Endothelial cell of umbilical vein (primary cell): ENCODE results near the gene AXIN2. TPM values are rescaled to one million over a fixed set of nuclear protein-coding genes. Genes with fewer than 3 reads are reported as not detected.

Experiments used
- BruUV-seq: library from RNA; stranded (reverse); fragments of 400-500 nt; replicated peaks from 2 replicates; lab custom pipeline; 2021; lab: Mats Ljungman, UMichigan
- CTCF ChIA-PET: fragments of 300-600, 350-600 bp; sonication (Branson Sonifier 250); formaldehyde crosslinking; loops from one replicate; lab custom pipeline; 2021; ENCODE audit warnings: antibody characterized with exemption, inconsistent platforms; lab: Charles Lee
- POLR2A ChIA-PET: fragments of 300-600, 350-600 bp; sonication (Branson Sonifier 250); formaldehyde crosslinking; loops from one replicate; lab custom pipeline; 2021; ENCODE audit warnings: antibody characterized with exemption, inconsistent platforms; lab: Charles Lee
- DNase-seq: peaks from one replicate; pipeline ENCODE4 v3.0.0-alpha.2; 2011; ENCODE audit warnings: low read depth, low spot score
- FAIRE-seq: peaks from 2 replicates; lab custom pipeline; 2011; peaks lifted over from hg19 to GRCh38; lab: Jason Lieb, UNC
- H2AFZ ChIP-seq: 2 replicates; pipeline ENCODE4 v1.6.0; 2012; ENCODE audit warnings: low read depth, low read length, control low read depth, inconsistent platforms
- H3K27ac ChIP-seq: 2 replicates; pipeline ENCODE4 v1.5.1; 2011; ENCODE audit warnings: low read depth, mild to moderate bottlenecking, control low read depth, low read length, moderate library complexity; ENCODE audit not compliant: insufficient read depth
- H3K27me3 ChIP-seq, 2 experiments: 2 replicates each; pipeline versions ENCODE4 v1.6.0 to v1.6.1; 2011; ENCODE audit warnings: low read length in 2 of 2, mixed read lengths in 1 of 2; ENCODE audit not compliant: control insufficient read depth in 2 of 2, insufficient read depth in 2 of 2
- H3K36me3 ChIP-seq, 2 experiments: 2 replicates in 1 of 2; 3 replicates in 1 of 2; pipeline ENCODE4 v1.5.1; 2011; ENCODE audit warnings: low read length in 2 of 2, mild to moderate bottlenecking in 1 of 2, moderate library complexity in 1 of 2; ENCODE audit not compliant: control insufficient read depth in 2 of 2, insufficient read depth in 2 of 2; ENCODE audit errors: extremely low read depth in 1 of 2
- H3K4me1 ChIP-seq: 3 replicates; pipeline ENCODE4 v1.5.1; 2011; ENCODE audit warnings: mild to moderate bottlenecking, low read length; ENCODE audit not compliant: control insufficient read depth, insufficient read depth; ENCODE audit errors: extremely low read depth
- H3K4me2 ChIP-seq: 2 replicates; pipeline ENCODE4 v1.6.1; 2011; ENCODE audit warnings: low read length, control low read depth, mixed read lengths; ENCODE audit not compliant: insufficient read depth
- H3K4me3 ChIP-seq, 3 experiments: fragments of 200-600 bp in 1 of 3; sonication (generic), shearing (Covaris generic) in 1 of 3; replicated peaks in 1 of 3; 2 replicates each; pipeline ENCODE4 v1.5.1; 2011 to 2016; ENCODE audit warnings: control low read depth in 3 of 3, low read length in 3 of 3, mild to moderate bottlenecking in 2 of 3, inconsistent platforms in 1 of 3, low read depth in 1 of 3, moderate library complexity in 1 of 3; ENCODE audit not compliant: insufficient read depth in 1 of 3
- H3K79me2 ChIP-seq: 2 replicates; pipeline ENCODE4 v1.6.0; 2012; ENCODE audit warnings: low read length, inconsistent platforms; ENCODE audit not compliant: control insufficient read depth, insufficient read depth
- H3K9ac ChIP-seq: replicated peaks from 2 replicates; pipeline ENCODE3; 2011; ENCODE audit warnings: low read length, control low read depth; ENCODE audit not compliant: insufficient read depth; ENCODE audit errors: extremely low read depth
- H3K9me1 ChIP-seq: replicated peaks from 3 replicates; pipeline ENCODE4 v1.6.0; 2011; ENCODE audit warnings: mild to moderate bottlenecking, low read length; ENCODE audit not compliant: control insufficient read depth, insufficient read depth; ENCODE audit errors: extremely low read depth
- H3K9me3 ChIP-seq: replicated peaks from 2 replicates; pipeline ENCODE4 v1.5.1; 2012; ENCODE audit warnings: low read length, inconsistent platforms; ENCODE audit not compliant: control insufficient read depth, insufficient read depth
- H4K20me1 ChIP-seq: replicated peaks from 2 replicates; pipeline ENCODE3; 2011; ENCODE audit warnings: mild to moderate bottlenecking, low read length; ENCODE audit not compliant: control insufficient read depth, insufficient read depth; ENCODE audit errors: extremely low read depth
- CTCF ChIP-seq, 2 donors: IDR thresholded peaks; 1 replicate in 1 of 2; 2 replicates in 1 of 2; pipeline ENCODE4 v1.5.1; 2011; ENCODE audit warnings: low read length in 2 of 2, mild to moderate bottlenecking in 2 of 2, moderate library complexity in 2 of 2, control low read depth in 1 of 2, inconsistent platforms in 1 of 2, low read depth in 1 of 2; ENCODE audit not compliant: insufficient read depth in 1 of 2; ENCODE audit errors: extremely low read depth in 1 of 2
- EZH2 ChIP-seq: IDR thresholded peaks from 2 replicates; pipeline ENCODE4 v1.6.1; 2012; ENCODE audit warnings: borderline replicate concordance, low read depth, mild to moderate bottlenecking, moderate library complexity, low read length, inconsistent platforms; ENCODE audit not compliant: severe bottlenecking
- FOS ChIP-seq: IDR thresholded peaks from 2 replicates; pipeline ENCODE4 v1.6.1; 2011; ENCODE audit warnings: mild to moderate bottlenecking, low read length, moderate library complexity, borderline replicate concordance; ENCODE audit not compliant: insufficient read depth
- GATA2 ChIP-seq: IDR thresholded peaks from 2 replicates; pipeline ENCODE4 v1.7.0; 2011; ENCODE audit warnings: low read depth, mild to moderate bottlenecking, moderate library complexity, mixed read lengths, low read length; ENCODE audit not compliant: insufficient read length, insufficient read depth
- JUN ChIP-seq: IDR thresholded peaks from 2 replicates; pipeline ENCODE4 v1.6.1; 2011; ENCODE audit warnings: borderline replicate concordance, low read depth; ENCODE audit not compliant: insufficient read length, insufficient read depth
- MAX ChIP-seq: IDR thresholded peaks from 2 replicates; pipeline ENCODE4 v1.6.1; 2011; ENCODE audit not compliant: insufficient read depth, insufficient read length
- MYC ChIP-seq: IDR thresholded peaks from one replicate; pipeline ENCODE4 v1.6.1; 2011; ENCODE audit warnings: mild to moderate bottlenecking, low read depth, low read length
- POLR2A ChIP-seq: IDR thresholded peaks from 2 replicates; pipeline ENCODE4 v1.6.1; 2012; ENCODE audit warnings: low read depth, mild to moderate bottlenecking, control low read depth, low read length
- POLR2AphosphoS5 ChIP-seq: IDR thresholded peaks from 2 replicates; pipeline ENCODE4 v1.6.1; 2012; ENCODE audit warnings: low read depth, mild to moderate bottlenecking, control low read depth, low read length, moderate library complexity; ENCODE audit not compliant: insufficient read depth
- dilution Hi-C: fragments of 300-500 bp; cut with MboI; formaldehyde crosslinking; loops from one replicate; pipeline ENCODE4 v1.15.0; 2019; ENCODE audit warnings: low sequenced_read_pairs; ENCODE audit not compliant: extremely low pct_ligation_motif_present
- intact Hi-C: fragments of 100-400 bp; cut with micrococcal nuclease; formaldehyde crosslinking; loops from one replicate; pipeline ENCODE4 v1.10.0; 2022
- polyA plus RNA-seq, 4 experiments: library from polyadenylated mRNA; depleted of rRNA in 3 of 4; stranded (reverse) in 3 of 4; unstranded in 1 of 4; fragments of >200 nt; gene quantifications; 2 replicates each; pipeline versions ENCODE4 v1.2.1 to v1.2.3, GENCODE V29; 2011 to 2012; ENCODE audit warnings: missing spikeins in 1 of 4
- total RNA-seq: library from RNA; stranded (reverse); gene quantifications from 2 replicates; pipeline ENCODE4 v1.2.3, GENCODE V29; 2021

The AXIN2 gene
- total and polyA plus RNA-seq, 2 donors (not counting 3 experiments of a cell fraction or from before 2014, with no cell fraction given): 1.3 to 3.0 TPM

GRCh38 chr17:65601145-65601544 is 39.7 kb upstream of the AXIN2 start:
- Histone ChIP-seq H3K4me3 (no peak overlapping the region), H3K9ac (no peak overlapping the region), H3K27ac (no peak overlapping the region), H4K20me1 (no peaks in the 10 kb centered on the region), H3K36me3 (no peaks in the 10 kb centered on the region), H3K79me2 (no peaks in the 10 kb centered on the region), H2AFZ (no peak overlapping the region), H3K4me1 (peaks cover 10% of the 10 kb centered on the region), H3K9me3 (no peaks in the 10 kb centered on the region), H3K4me2 (no peak overlapping the region), H3K9me1 (no peaks in the 10 kb centered on the region), H3K27me3 (no peaks in the 10 kb centered on the region)
- ChIA-PET POLR2A (interaction anchor here (0.5 kb wide), 1 partner anchor 95 kb away, joined by 5 read pairs; no protein-coding TSS in a partner anchor), CTCF (interaction anchor here (0.6 to 1.1 kb wide), 2 partner anchors 29 to 44 kb away, joined by 3 read pairs; no protein-coding TSS in a partner anchor)
- TF ChIP-seq MAX (no peak), FOS (no peak), EZH2 (no peak), POLR2A (no peak), POLR2AphosphoS5 (no peak), CTCF (IDR thresholded peaks at IDR 0.05; ENCODE audit: extremely low read depth in 1 of 2, insufficient read depth in 1 of 2, low read depth in 1 of 2, low read length in 2 of 2) (no peak), JUN (no peak), MYC (no peak), GATA2 (no peak)
- DNase-seq (no peak), FAIRE-seq (no peak)
- dilution Hi-C loops: no loop called here
- intact Hi-C loops: loop anchor here (5.0 kb wide), 1 partner anchor 39 kb away; the partner anchor contains the start of gene AXIN2
- no TSS peak for BruUV-seq
